Raji (cell line): ENCODE measurements around the gene FBXO45.

ENCODE experiments used
- POLR2A ChIP-seq: IDR thresholded peaks from 2 replicates; pipeline ENCODE4 v1.6.1; 2011; ENCODE audit warnings: low read depth, low read length, control low read depth; ENCODE audit not compliant: insufficient read depth

The FBXO45 gene

GRCh38 chr3:196568246-196569002 is at the start of gene FBXO45, which contains the start of gene WDR53:
TSS of gene FBXO45 (plus strand) at chr3:196568660. CDS start at chr3:196568985, 325 bp downstream.
TSS of gene WDR53 (minus strand) at chr3:196568554. CDS start at chr3:196561475, 7,079 bp downstream.
- TF ChIP-seq POLR2A: peak; percentile 91

GRCh38 chr3:196518966-196519717 is 49.3 kb upstream of the FBXO45 start:
- no peak for TF ChIP-seq POLR2A

- no peak for TF ChIP-seq POLR2A
Measured at GRCh38 chr3:196519718-196520082, 48.8 kb upstream of the FBXO45 start.

- no peak for TF ChIP-seq POLR2A
Measured at GRCh38 chr3:196523841-196524240, 44.6 kb upstream of the FBXO45 start.

GRCh38 chr3:196524527-196524926 is 43.9 kb upstream of the FBXO45 start:
- TF ChIP-seq POLR2A: no peak

- TF ChIP-seq POLR2A: no peak
Measured at GRCh38 chr3:196525141-196525540, 43.3 kb upstream of the FBXO45 start.

- TF ChIP-seq POLR2A: peak; percentile 76
Measured at GRCh38 chr3:196528639-196529233, 39.7 kb upstream of the FBXO45 start.

- no peak for TF ChIP-seq POLR2A
Measured at GRCh38 chr3:196531418-196531817, 37.0 kb upstream of the FBXO45 start.

- no peak for TF ChIP-seq POLR2A
Measured at GRCh38 chr3:196533260-196533681, 35.2 kb upstream of the FBXO45 start.

GRCh38 chr3:196537319-196537984 is 31.0 kb upstream of the FBXO45 start:
- no peak for TF ChIP-seq POLR2A

- no peak for TF ChIP-seq POLR2A
Measured at GRCh38 chr3:196541684-196542445, 26.6 kb upstream of the FBXO45 start.

- TF ChIP-seq POLR2A: no peak
Measured at GRCh38 chr3:196544491-196544992, 23.9 kb upstream of the FBXO45 start.

- no peak for TF ChIP-seq POLR2A
Measured at GRCh38 chr3:196546537-196546936, 21.9 kb upstream of the FBXO45 start.

GRCh38 chr3:196547067-196547466 is 21.4 kb upstream of the FBXO45 start:
- no peak for TF ChIP-seq POLR2A
